Adrenal gland (tissue), 5 donors: ENCODE results near the gene NAIP.
"Not testable (repeated sequence)": the region's sequence is repeated elsewhere in the genome, so short reads cannot be mapped to it uniquely, and the experiment has no call there.

Experiments
- CTCF ChIP-seq, 6 experiments: fragments of 450-650 bp in 4 of 6; fragments of 200-600 bp in 2 of 6; sonication (generic) in 1 of 6; IDR thresholded peaks; 1 replicate in 5 of 6; 2 replicates in 1 of 6; pipeline versions ENCODE4 v1.5.1 to v1.8.0; 2016 to 2021; ENCODE audit warnings: antibody characterized with exemption in 6 of 6, mild to moderate bottlenecking in 2 of 6, moderate library complexity in 1 of 6
- POLR2A ChIP-seq, 2 donors: fragments of 450-650 bp; IDR thresholded peaks; one replicate each; pipeline ENCODE4 v1.6.1; 2017; ENCODE audit warnings: antibody characterized with exemption in 2 of 2, mild to moderate bottlenecking in 2 of 2, moderate library complexity in 1 of 2
- donor health status: DM: no; HTN: no; CAD: no.

GRCh38 chr5:71031046-71031776 lies 6.1 kb upstream of the NAIP start:
- not testable (repeated sequence) for TF ChIP-seq CTCF, POLR2A (IDR thresholded peaks at IDR 0.05)
